CD4-positive, CD25-positive, alpha-beta regulatory T cell (primary cell): ENCODE measurements around the gene IL18RAP. TPM values are rescaled to one million over a fixed set of nuclear protein-coding genes. Genes with fewer than 3 reads are reported as not detected.

Source experiments
- ATAC-seq, 2 donors: fragments of 150-1000 bp; cut with Tn5 transposase; one replicate each; pipeline ENCODE4 v1.10.0; 2021; ENCODE audit warnings: low read depth in 2 of 2, moderate number of reproducible peaks in 2 of 2, moderate library complexity in 1 of 2
- DNase-seq, 3 donors: peaks; one replicate each; pipeline versions ENCODE4 v3.0.0 to v3.0.0-alpha.2; 2012 to 2022; ENCODE audit warnings: mixed read lengths in 1 of 3
- H3K27ac ChIP-seq: one replicate; pipeline ENCODE4 v1.7.0; 2013; ENCODE audit warnings: mild to moderate bottlenecking, low read length; ENCODE audit not compliant: insufficient read depth, poor library complexity, severe bottlenecking
- H3K27me3 ChIP-seq: one replicate; pipeline ENCODE4 v1.7.0; 2013; ENCODE audit warnings: low read length; ENCODE audit not compliant: control insufficient read depth, insufficient read depth
- H3K36me3 ChIP-seq: one replicate; pipeline ENCODE4 v1.7.0; 2013; ENCODE audit warnings: mild to moderate bottlenecking, low read length, moderate library complexity; ENCODE audit not compliant: control insufficient read depth, insufficient read depth
- H3K4me1 ChIP-seq: 2 replicates; pipeline ENCODE4 v1.7.0; 2013; ENCODE audit warnings: mild to moderate bottlenecking, low read length; ENCODE audit not compliant: insufficient read depth, control insufficient read depth, poor library complexity, severe bottlenecking
- H3K4me3 ChIP-seq: one replicate; pipeline ENCODE4 v1.7.0; 2013; ENCODE audit warnings: low read depth, mild to moderate bottlenecking, low read length, moderate library complexity
- H3K9me3 ChIP-seq, 2 experiments: 1 replicate in 1 of 2; 2 replicates in 1 of 2; pipeline ENCODE4 v1.7.0; 2013; ENCODE audit warnings: low read length in 2 of 2, mild to moderate bottlenecking in 1 of 2, moderate library complexity in 1 of 2; ENCODE audit not compliant: control insufficient read depth in 2 of 2
- H3K27ac Mint-ChIP-seq, 3 donors: one replicate each; pipeline ENCODE4 v1.8.0; 2020 to 2022; ENCODE audit warnings: mild to moderate bottlenecking in 3 of 3, mixed read lengths in 3 of 3, moderate library complexity in 2 of 3
- H3K27me3 Mint-ChIP-seq: one replicate; pipeline ENCODE4 v1.8.0; 2022; ENCODE audit warnings: mild to moderate bottlenecking, mixed read lengths
- H3K36me3 Mint-ChIP-seq: one replicate; pipeline ENCODE4 v1.8.0; 2020; ENCODE audit warnings: mixed read lengths
- H3K4me1 Mint-ChIP-seq, 4 donors: one replicate each; pipeline ENCODE4 v1.8.0; 2020 to 2022; ENCODE audit warnings: mixed read lengths in 4 of 4, mild to moderate bottlenecking in 1 of 4
- H3K4me3 Mint-ChIP-seq, 4 donors: one replicate each; pipeline ENCODE4 v1.8.0; 2020 to 2022; ENCODE audit warnings: mild to moderate bottlenecking in 4 of 4, mixed read lengths in 4 of 4, moderate library complexity in 3 of 4
- H3K9me3 Mint-ChIP-seq, 7 donors: one replicate each; pipeline ENCODE4 v1.8.0; 2020 to 2022; ENCODE audit warnings: mixed read lengths in 7 of 7, mild to moderate bottlenecking in 3 of 7, moderate library complexity in 2 of 7
- polyA plus RNA-seq, 4 donors: library from polyadenylated mRNA; unstranded; fragments of 300-500 nt; fragmentation: Illumina TruSeq; gene quantifications; one replicate each; pipeline ENCODE4 v1.2.3, GENCODE V29; 2021
- total RNA-seq: library from RNA; stranded (reverse); gene quantifications from one replicate; pipeline ENCODE4 v1.2.3, GENCODE V29; 2022

The IL18RAP gene
- total and polyA plus RNA-seq, 5 donors from 2014 or later, result 0.41 to 0.44 TPM; not detected in 3

DNA sequence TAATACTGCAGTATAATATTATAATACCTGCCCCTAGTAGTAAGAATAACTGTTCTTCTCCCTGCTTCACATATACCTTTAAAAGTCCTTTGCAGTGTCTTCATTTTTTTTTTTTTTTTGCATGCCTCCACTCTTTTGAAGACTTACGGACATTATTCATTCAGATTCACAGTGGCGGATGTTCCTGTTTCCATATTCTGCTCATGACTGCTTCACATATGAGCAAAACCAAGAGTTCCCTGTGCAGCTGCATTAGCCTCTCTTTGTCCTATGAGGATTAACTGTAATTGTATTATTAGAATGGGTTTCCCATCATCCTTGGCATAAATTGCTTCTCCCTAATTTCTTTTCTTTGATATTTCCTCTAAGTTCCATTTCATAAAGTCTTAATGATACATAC, 12.8 kb downstream of the IL18RAP start:
- no peaks in the 10 kb centered on the region for H3K27me3 Mint-ChIP-seq
- no peak overlapping the region for H3K27ac Mint-ChIP-seq
- ATAC-seq (no peak), DNase-seq (no peak)
- H3K9me3 Mint-ChIP-seq, result no peaks in the 10 kb centered on the region
- H3K4me3 Mint-ChIP-seq, result no peak overlapping the region
- Histone ChIP-seq H3K4me1 (peaks cover 3% of the 10 kb centered on the region), H3K36me3 (no peaks in the 10 kb centered on the region), H3K27ac (no peak overlapping the region), H3K27me3 (no peaks in the 10 kb centered on the region), H3K4me3 (no peak overlapping the region), H3K9me3 (no peaks in the 10 kb centered on the region)
- H3K4me1 Mint-ChIP-seq, result peaks cover 12 to 17% (median 14%) of the 10 kb centered on the region in 4 donors
- no peaks in the 10 kb centered on the region for H3K36me3 Mint-ChIP-seq

GRCh38 chr2:102436323-102436722, 13.4 kb downstream of the IL18RAP start:
- Histone ChIP-seq H3K4me1 (peaks cover 3% of the 10 kb centered on the region), H3K9me3 (no peaks in the 10 kb centered on the region), H3K27me3 (no peaks in the 10 kb centered on the region), H3K4me3 (no peak overlapping the region), H3K27ac (no peak overlapping the region), H3K36me3 (no peaks in the 10 kb centered on the region)
- Mint-ChIP-seq H3K27me3 (no peaks in the 10 kb centered on the region), H3K4me3 (no peak overlapping the region), H3K9me3 (no peaks in the 10 kb centered on the region), H3K4me1 (peaks cover 10 to 15% (median 13%) of the 10 kb centered on the region in 4 donors), H3K36me3 (no peaks in the 10 kb centered on the region), H3K27ac (no peak overlapping the region)
- ATAC-seq, result no peak
- DNase-seq, result no peak

GRCh38 chr2:102437122-102437521, 14.2 kb downstream of the IL18RAP start:
- no peak overlapping the region for H3K4me3 Mint-ChIP-seq
- no peaks in the 10 kb centered on the region for H3K27me3 Mint-ChIP-seq
- no peaks in the 10 kb centered on the region for H3K9me3 Mint-ChIP-seq

GRCh38 chr2:102438111-102438510, 15.2 kb downstream of the IL18RAP start:
- ATAC-seq (peak in 1 of 2 donors; percentile 42), DNase-seq (no peak)
- H3K4me3 Mint-ChIP-seq, result no peak overlapping the region
- no peaks in the 10 kb centered on the region for H3K27me3 Mint-ChIP-seq
- Histone ChIP-seq H3K36me3 (no peaks in the 10 kb centered on the region), H3K27ac (no peak overlapping the region), H3K4me3 (no peak overlapping the region), H3K27me3 (no peaks in the 10 kb centered on the region), H3K4me1 (peaks cover 6% of the 10 kb centered on the region), H3K9me3 (no peaks in the 10 kb centered on the region)
- peaks cover 11 to 17% (median 16%) of the 10 kb centered on the region in 4 donors for H3K4me1 Mint-ChIP-seq
- H3K27ac Mint-ChIP-seq, result no peak overlapping the region
- no peaks in the 10 kb centered on the region for H3K9me3 Mint-ChIP-seq
- no peaks in the 10 kb centered on the region for H3K36me3 Mint-ChIP-seq

More at GRCh38 chr2:102437122-102437521, 14.2 kb downstream of the IL18RAP start:
- Histone ChIP-seq H3K36me3 (no peaks in the 10 kb centered on the region), H3K27ac (no peak overlapping the region), H3K9me3 (no peaks in the 10 kb centered on the region), H3K4me1 (peaks cover 3% of the 10 kb centered on the region), H3K4me3 (no peak overlapping the region), H3K27me3 (no peaks in the 10 kb centered on the region)
- DNase-seq, result no peak
- H3K27ac Mint-ChIP-seq, result no peak overlapping the region
- peaks cover 8 to 15% (median 12%) of the 10 kb centered on the region in 4 donors for H3K4me1 Mint-ChIP-seq
- no peak for ATAC-seq
- no peaks in the 10 kb centered on the region for H3K36me3 Mint-ChIP-seq

DNA sequence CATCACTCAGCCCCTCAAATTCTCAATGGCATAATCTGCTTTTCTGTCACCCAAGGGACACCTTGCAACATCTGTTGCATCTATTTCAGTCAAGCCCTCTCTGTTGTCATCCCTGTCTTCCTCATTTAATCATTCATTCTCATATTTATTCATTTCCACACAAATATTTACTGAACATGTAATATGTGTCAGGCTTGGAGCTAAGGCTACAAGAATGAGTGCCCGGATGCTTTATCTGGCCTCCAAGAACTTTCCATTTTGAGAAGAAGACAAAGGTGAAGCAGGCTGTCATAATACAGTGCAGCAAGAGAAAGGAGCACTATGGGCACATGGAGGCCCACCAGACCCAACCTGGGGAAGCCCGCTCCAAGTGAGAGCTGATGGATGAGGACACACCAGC, 15.6 kb downstream of the IL18RAP start:
- no peaks in the 10 kb centered on the region for H3K27me3 ChIP-seq
- no peak for DNase-seq
- no peak overlapping the region for H3K27ac Mint-ChIP-seq
- H3K4me3 ChIP-seq, result no peak overlapping the region
- H3K27me3 Mint-ChIP-seq, result no peaks in the 10 kb centered on the region
- no peaks in the 10 kb centered on the region for H3K36me3 Mint-ChIP-seq
- H3K27ac ChIP-seq, result no peak overlapping the region
- no peak for ATAC-seq
- H3K4me1 ChIP-seq, result peaks cover 8% of the 10 kb centered on the region
- H3K9me3 ChIP-seq, result no peaks in the 10 kb centered on the region
- no peak overlapping the region for H3K4me3 Mint-ChIP-seq
- H3K36me3 ChIP-seq, result no peaks in the 10 kb centered on the region
- peaks cover 13 to 20% (median 18%) of the 10 kb centered on the region in 4 donors for H3K4me1 Mint-ChIP-seq
- H3K9me3 Mint-ChIP-seq, result no peaks in the 10 kb centered on the region

GRCh38 chr2:102439065-102439695, 16.2 kb downstream of the IL18RAP start:
- Mint-ChIP-seq H3K9me3 (no peaks in the 10 kb centered on the region), H3K4me1 (peaks cover 13 to 20% (median 18%) of the 10 kb centered on the region in 4 donors), H3K4me3 (no peak overlapping the region), H3K36me3 (no peaks in the 10 kb centered on the region), H3K27ac (no peak overlapping the region), H3K27me3 (no peaks in the 10 kb centered on the region)
- no peak overlapping the region for H3K4me3 ChIP-seq
- H3K27me3 ChIP-seq, result no peaks in the 10 kb centered on the region
- no peaks in the 10 kb centered on the region for H3K9me3 ChIP-seq
- no peak overlapping the region for H3K27ac ChIP-seq
- DNase-seq, result no peak
- peaks cover 8% of the 10 kb centered on the region for H3K4me1 ChIP-seq
- H3K36me3 ChIP-seq, result no peaks in the 10 kb centered on the region
- ATAC-seq, result no peak

DNA sequence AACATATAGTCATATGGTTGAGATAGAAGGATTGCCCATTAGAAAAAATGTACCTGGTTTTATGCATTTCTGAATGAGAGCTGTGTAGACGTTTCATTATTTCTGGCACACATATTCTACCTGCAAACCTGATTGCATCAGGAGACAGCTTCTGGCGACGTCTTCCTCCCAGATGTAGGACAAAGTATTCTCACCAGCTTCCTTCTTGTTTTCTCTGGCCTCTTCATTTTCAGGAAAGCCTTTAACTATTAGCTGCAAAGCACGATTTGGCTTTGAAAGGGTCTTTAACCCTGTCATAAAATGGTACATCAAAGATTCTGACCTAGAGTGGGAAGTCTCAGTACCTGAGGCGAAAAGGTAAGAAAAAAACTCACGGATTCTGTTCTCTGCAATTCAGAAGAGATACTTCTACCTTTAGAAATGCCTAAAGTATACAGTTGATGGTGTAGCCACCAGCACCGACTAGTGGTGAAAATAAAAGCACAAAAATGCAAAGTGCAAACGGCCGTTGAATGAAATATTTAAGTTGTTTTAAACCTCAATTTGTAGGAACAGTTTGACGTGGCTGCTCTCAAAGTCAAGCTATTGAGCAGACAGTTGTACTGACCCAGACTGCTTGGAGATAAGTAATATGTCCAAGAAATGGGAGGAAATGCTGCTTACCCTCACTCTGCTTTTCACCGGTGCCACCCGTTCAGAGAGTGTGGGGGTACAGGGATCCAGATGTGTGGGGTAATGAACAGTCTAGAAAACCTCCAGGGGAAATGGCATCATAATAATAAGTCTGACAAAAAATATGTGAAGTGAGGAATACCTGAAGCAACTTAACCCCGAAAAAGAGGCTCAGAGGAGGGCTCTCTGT, 20.2 kb downstream of the IL18RAP start:
- H3K36me3 ChIP-seq, result no peaks in the 10 kb centered on the region
- peak overlapping the region in 1 of 3 donors; percentile 32 for H3K27ac Mint-ChIP-seq
- peak; percentile 6 to 78 (median 54) for DNase-seq
- H3K27me3 Mint-ChIP-seq, result no peaks in the 10 kb centered on the region
- H3K36me3 Mint-ChIP-seq, result no peaks in the 10 kb centered on the region
- no peaks in the 10 kb centered on the region for H3K9me3 Mint-ChIP-seq
- no peaks in the 10 kb centered on the region for H3K9me3 ChIP-seq
- peak overlapping the region; percentile 53 for H3K4me3 ChIP-seq
- H3K4me1 Mint-ChIP-seq, result peaks cover 4 to 7% (median 5%) of the 10 kb centered on the region in 4 donors
- no peak overlapping the region for H3K4me3 Mint-ChIP-seq
- no peaks in the 10 kb centered on the region for H3K27me3 ChIP-seq
- peak; percentile 71 to 82 for ATAC-seq
- H3K27ac ChIP-seq, result no peak overlapping the region
- peaks cover 5% of the 10 kb centered on the region for H3K4me1 ChIP-seq
